HUES64 (cell line): ENCODE results near the gene MUC5B.

Experiments
- H3K27ac ChIP-seq: 2 replicates; pipeline ENCODE4 v1.7.0; 2013; ENCODE audit warnings: low read depth, low read length, inconsistent platforms
- H3K27me3 ChIP-seq: 2 replicates; pipeline ENCODE4 v1.6.1; 2013; ENCODE audit warnings: mild to moderate bottlenecking, low read length; ENCODE audit not compliant: insufficient read depth
- H3K36me3 ChIP-seq: 2 replicates; pipeline ENCODE4 v1.6.1; 2013; ENCODE audit warnings: mild to moderate bottlenecking, low read length; ENCODE audit not compliant: insufficient read depth
- H3K4me1 ChIP-seq: 2 replicates; pipeline ENCODE4 v1.6.1; 2013; ENCODE audit warnings: mild to moderate bottlenecking, low read length, moderate library complexity; ENCODE audit not compliant: insufficient read depth
- H3K4me3 ChIP-seq: 2 replicates; pipeline ENCODE4 v1.5.1; 2013; ENCODE audit warnings: mild to moderate bottlenecking, low read length, moderate library complexity
- H3K9ac ChIP-seq: 2 replicates; pipeline ENCODE4 v1.6.1; 2013; ENCODE audit warnings: mild to moderate bottlenecking, low read depth, low read length
- H3K9me3 ChIP-seq: 2 replicates; pipeline ENCODE4 v1.6.1; 2013; ENCODE audit warnings: low read depth, low read length; ENCODE audit not compliant: insufficient read depth
- WGBS: fragments of 150-250, 120-280 bp; methylation state at CpG from one replicate; pipeline ENCODE4 v1.1.7; 2013; ENCODE audit warnings: missing lambda C conversion rate; 5-methylcytosine and 5-hydroxymethylcytosine counted together

The MUC5B gene

GRCh38 chr11:1288426-1289151 is 65.7 kb downstream of the MUC5B start:
- Histone ChIP-seq H3K27ac (no peak overlapping the region), H3K27me3 (no peaks in the 10 kb centered on the region), H3K9me3 (no peaks in the 10 kb centered on the region), H3K36me3 (peaks cover 52% of the 10 kb centered on the region), H3K4me3 (no peak overlapping the region), H3K4me1 (no peaks in the 10 kb centered on the region), H3K9ac (no peak overlapping the region)
- WGBS: 95% methylated on average over 30 of the region's 30 CpGs

GRCh38 chr11:1289211-1289935 is 66.5 kb downstream of the MUC5B start:
- H3K4me3 ChIP-seq: no peak overlapping the region
- no peaks in the 10 kb centered on the region for H3K9me3 ChIP-seq
- H3K27me3 ChIP-seq: no peaks in the 10 kb centered on the region
- no peaks in the 10 kb centered on the region for H3K4me1 ChIP-seq
- no peak overlapping the region for H3K9ac ChIP-seq
- H3K27ac ChIP-seq: no peak overlapping the region
- H3K36me3 ChIP-seq: peaks cover 55% of the 10 kb centered on the region
- 95% methylated on average over 33 of the region's 33 CpGs for WGBS

- peaks cover 52% of the 10 kb centered on the region for H3K36me3 ChIP-seq
- no peaks in the 10 kb centered on the region for H3K9me3 ChIP-seq
- H3K27ac ChIP-seq: no peak overlapping the region
- no peaks in the 10 kb centered on the region for H3K27me3 ChIP-seq
- no peak overlapping the region for H3K9ac ChIP-seq
- 96% methylated on average over 43 of the region's 43 CpGs for WGBS
- no peak overlapping the region for H3K4me3 ChIP-seq
- no peaks in the 10 kb centered on the region for H3K4me1 ChIP-seq
These were observed 67.5 kb downstream of the MUC5B start for GRCh38 chr11:1290052-1291040.

- Histone ChIP-seq H3K36me3 (peaks cover 47% of the 10 kb centered on the region), H3K4me1 (no peaks in the 10 kb centered on the region)
- WGBS: 96% methylated on average over 46 of the region's 46 CpGs
These were observed 68.6 kb downstream of the MUC5B start for GRCh38 chr11:1291295-1292017.

GRCh38 chr11:1292018-1292643 is 69.3 kb downstream of the MUC5B start:
- Histone ChIP-seq H3K36me3 (peaks cover 41% of the 10 kb centered on the region; the same call in 1 of the 2 replicates), H3K4me1 (no peaks in the 10 kb centered on the region)
- 95% methylated on average over 10 of the region's 10 CpGs for WGBS

More at GRCh38 chr11:1291295-1292017, 68.6 kb downstream of the MUC5B start:
- Histone ChIP-seq H3K9me3 (no peaks in the 10 kb centered on the region), H3K27me3 (no peaks in the 10 kb centered on the region), H3K27ac (no peak overlapping the region), H3K9ac (no peak overlapping the region), H3K4me3 (no peak overlapping the region)

GRCh38 chr11:1292644-1293618 is 70.1 kb downstream of the MUC5B start:
- Histone ChIP-seq H3K9ac (no peak overlapping the region), H3K36me3 (peaks cover 43% of the 10 kb centered on the region; the same call in 1 of the 2 replicates)

More at GRCh38 chr11:1292018-1292643, 69.3 kb downstream of the MUC5B start:
- Histone ChIP-seq H3K27ac (no peak overlapping the region), H3K9me3 (no peaks in the 10 kb centered on the region), H3K4me3 (no peak overlapping the region), H3K27me3 (no peaks in the 10 kb centered on the region), H3K9ac (no peak overlapping the region)

GRCh38 chr11:1293619-1294015 is 70.8 kb downstream of the MUC5B start:
- H3K4me3 ChIP-seq: no peak overlapping the region
- no peaks in the 10 kb centered on the region for H3K27me3 ChIP-seq
- peaks cover 37% of the 10 kb centered on the region; the same call in 1 of the 2 replicates for H3K36me3 ChIP-seq
- H3K27ac ChIP-seq: no peak overlapping the region
- H3K9me3 ChIP-seq: no peaks in the 10 kb centered on the region
- WGBS: 95% methylated on average over 13 of the region's 13 CpGs
- H3K4me1 ChIP-seq: no peaks in the 10 kb centered on the region
- no peak overlapping the region for H3K9ac ChIP-seq

More at GRCh38 chr11:1292644-1293618, 70.1 kb downstream of the MUC5B start:
- no peaks in the 10 kb centered on the region for H3K27me3 ChIP-seq
- no peaks in the 10 kb centered on the region for H3K4me1 ChIP-seq
- no peak overlapping the region for H3K27ac ChIP-seq
- 94% methylated on average over 43 of the region's 43 CpGs for WGBS
- no peak overlapping the region for H3K4me3 ChIP-seq
- H3K9me3 ChIP-seq: no peaks in the 10 kb centered on the region

GRCh38 chr11:1295086-1295485 is 72.2 kb downstream of the MUC5B start:
- Histone ChIP-seq H3K9ac (no peak overlapping the region), H3K36me3 (peaks cover 22% of the 10 kb centered on the region; the same call in 1 of the 2 replicates), H3K9me3 (no peaks in the 10 kb centered on the region), H3K4me1 (peaks cover 7% of the 10 kb centered on the region; the same call in 1 of the 2 replicates), H3K27me3 (no peaks in the 10 kb centered on the region), H3K27ac (no peak overlapping the region), H3K4me3 (no peak overlapping the region)
- 93% methylated on average over 22 of the region's 22 CpGs for WGBS

- 94% methylated on average over 23 of the region's 23 CpGs for WGBS
These were observed 72.7 kb downstream of the MUC5B start for GRCh38 chr11:1295591-1295990.

More at GRCh38 chr11:1295591-1295990, 72.7 kb downstream of the MUC5B start:
- Histone ChIP-seq H3K27me3 (no peaks in the 10 kb centered on the region), H3K4me3 (no peak overlapping the region), H3K4me1 (peaks cover 7% of the 10 kb centered on the region; the same call in 1 of the 2 replicates), H3K36me3 (peaks cover 18% of the 10 kb centered on the region; the same call in 1 of the 2 replicates), H3K9ac (no peak overlapping the region), H3K9me3 (no peaks in the 10 kb centered on the region), H3K27ac (no peak overlapping the region)
